ENCODE results near the gene NKAIN1. TPM values are rescaled to one million over a fixed set of nuclear protein-coding genes. Genes with fewer than 3 reads are reported as not detected.
"Not testable (repeated sequence)": the region's sequence is repeated elsewhere in the genome, so short reads cannot be mapped to it uniquely, and the experiment has no call there.

The NKAIN1 gene
- polyA plus RNA-seq, 10 donors: 1.5 to 2.7 (median 2.0) TPM

DNA sequence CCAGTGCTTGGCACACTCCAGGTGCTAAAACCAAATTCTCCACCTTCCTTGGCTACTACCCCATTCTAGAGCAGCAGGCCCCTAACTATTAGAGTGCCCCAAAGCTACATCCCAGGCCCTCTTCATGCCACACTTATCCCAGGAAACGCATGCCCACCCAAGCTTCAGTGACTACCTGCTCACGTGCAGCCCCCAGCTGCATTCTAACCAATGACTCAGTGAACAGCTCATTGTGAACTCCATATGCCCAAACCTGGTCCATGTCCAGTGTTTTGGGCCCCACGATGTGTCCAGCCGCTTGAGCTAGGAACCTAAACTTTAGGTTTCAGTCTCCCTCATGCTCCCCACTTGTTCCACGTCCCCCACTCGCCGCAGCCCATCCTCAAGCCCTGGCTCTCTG is 41.5 kb downstream of the NKAIN1 start:
- no peak for DNase-seq

DNA sequence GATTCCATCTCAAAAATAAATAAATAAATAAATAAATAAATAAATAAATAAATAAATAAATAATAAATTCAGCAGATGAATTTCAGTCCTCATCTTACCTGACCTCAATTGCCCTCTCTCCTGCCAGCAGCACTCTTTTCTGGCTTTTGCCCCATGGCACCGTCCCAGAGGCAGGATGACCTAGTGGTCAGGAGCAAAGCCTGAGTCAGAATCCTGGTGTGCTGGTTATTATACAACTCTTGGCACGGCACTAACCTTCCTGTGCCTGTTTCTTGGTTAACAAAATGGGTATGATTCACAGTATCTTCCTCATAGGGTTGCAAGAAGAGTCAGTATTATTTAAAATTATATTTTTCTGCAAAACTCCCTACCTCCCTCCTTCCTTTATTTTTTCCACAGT is 43.0 kb downstream of the NKAIN1 start:
- DNase-seq: no peak

GRCh38 chr1:31195267-31195666 is 44.4 kb downstream of the NKAIN1 start:
- DNase-seq: not testable (repeated sequence)

DNA sequence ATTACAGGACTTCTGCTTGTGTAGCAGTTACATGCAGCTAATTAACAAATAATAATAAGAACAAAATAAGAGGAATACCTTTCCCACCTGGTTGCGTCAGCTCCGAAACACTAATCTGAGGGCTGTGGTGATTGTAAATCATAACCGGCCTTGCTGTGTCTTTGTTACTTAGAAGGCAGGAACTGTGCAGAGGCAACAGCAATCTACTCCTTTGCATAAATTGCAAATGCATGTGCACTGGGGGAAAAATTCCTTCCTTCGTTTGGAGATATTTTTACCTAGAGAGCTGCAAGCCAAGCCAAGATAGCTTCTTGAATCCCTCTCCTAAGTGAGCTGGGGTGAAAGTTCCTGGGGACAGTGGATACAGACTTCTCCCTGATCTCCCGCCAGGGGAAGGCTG is 46.0 kb downstream of the NKAIN1 start:
- no peak for DNase-seq

DNA sequence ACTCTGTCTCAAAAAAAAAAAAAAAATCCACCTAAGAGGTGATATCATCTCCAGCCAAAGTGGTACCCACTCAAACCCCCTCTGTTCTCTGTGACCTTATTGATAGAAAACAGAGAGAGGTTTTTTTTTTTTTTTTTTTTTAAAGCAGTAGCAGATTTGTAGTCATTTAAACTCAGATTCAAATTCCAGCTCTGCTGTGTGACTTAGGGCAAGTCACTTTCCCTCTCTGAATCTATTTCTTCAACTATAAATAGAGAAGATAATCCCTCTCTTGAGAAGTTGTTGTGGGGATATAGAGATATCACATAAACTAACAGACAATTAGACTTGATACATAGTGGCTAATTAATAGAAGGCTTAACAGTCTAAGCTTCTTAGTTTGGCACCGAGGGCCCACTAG is 48.4 kb downstream of the NKAIN1 start:
- no peak for DNase-seq

DNA sequence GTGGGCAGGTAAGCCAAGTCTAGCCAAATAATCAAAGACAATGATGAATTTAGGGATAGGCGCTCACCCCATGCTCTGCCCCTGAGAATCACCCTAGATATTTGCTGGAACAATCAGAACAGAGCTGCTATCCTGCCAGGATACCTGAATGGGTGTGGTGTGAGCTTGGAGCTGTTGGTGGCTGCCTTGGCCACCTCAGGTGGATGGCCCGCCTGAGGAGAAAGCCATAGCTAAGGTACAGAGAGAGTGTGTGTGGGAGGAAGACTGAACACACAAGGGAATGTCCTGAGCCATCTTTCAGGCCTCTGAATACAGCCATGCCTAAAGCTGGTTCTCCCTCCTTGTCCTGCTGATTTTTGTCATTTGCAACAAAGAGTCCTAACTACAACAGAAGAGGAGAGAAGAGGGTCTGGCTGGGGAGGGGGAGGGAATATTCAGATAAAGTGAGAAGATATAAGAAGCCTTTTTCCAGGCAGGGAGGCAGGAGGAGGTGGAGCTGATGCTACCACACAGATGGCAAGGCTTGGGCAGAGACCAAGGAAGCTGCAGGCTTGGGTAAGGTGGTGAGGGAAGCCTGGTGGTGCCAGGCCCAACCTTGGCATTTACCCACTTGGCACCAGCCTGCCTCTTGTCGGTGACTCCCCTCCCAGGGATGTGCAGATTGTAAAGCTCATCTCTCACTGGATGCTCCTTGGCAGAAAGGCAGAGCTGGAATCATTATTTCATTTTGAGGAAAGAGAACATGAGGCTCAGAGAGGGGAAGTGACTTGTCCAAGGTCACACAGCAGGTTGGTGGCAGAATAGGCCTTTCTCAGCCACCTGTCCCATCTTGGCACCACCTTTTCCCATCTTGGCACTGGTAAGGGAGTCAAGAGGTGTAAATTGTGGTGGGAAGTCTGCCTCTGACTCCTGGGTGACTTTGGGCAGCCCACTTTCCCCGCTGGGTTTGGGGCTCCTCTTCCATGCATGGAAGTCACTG is 49.7 kb downstream of the NKAIN1 start:
- no peak for DNase-seq

- DNase-seq: peak; percentile 18 to 64 (median 37)
Measured at GRCh38 chr1:31183927-31184554, 55.6 kb downstream of the NKAIN1 start.

DNA sequence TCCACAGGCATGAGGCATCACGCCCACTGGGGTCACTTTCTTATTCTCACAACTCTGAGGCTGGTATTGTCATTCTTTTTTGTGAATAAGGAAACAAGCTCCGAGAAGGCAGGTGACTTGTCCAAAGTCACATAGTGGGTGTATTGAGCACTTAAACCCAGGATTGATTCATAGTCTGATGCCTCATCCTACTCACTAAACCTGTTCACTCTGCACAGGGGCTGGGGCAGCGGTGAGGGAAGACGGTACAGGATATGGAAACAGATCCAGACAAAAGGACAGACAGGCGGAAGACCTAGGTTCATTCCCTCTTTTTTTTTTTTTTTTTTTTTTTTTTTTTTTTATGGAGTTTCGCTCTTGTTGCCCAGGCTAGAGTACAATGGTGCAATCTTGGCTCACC is 56.6 kb downstream of the NKAIN1 start:
- no peak for DNase-seq

GRCh38 chr1:31182352-31182751 is 57.3 kb downstream of the NKAIN1 start:
- peak; percentile 91 to 96 (median 93) for DNase-seq

GRCh38 chr1:31181515-31182343 is 58.0 kb downstream of the NKAIN1 start:
- peak; percentile 34 to 94 (median 75) for DNase-seq

DNA sequence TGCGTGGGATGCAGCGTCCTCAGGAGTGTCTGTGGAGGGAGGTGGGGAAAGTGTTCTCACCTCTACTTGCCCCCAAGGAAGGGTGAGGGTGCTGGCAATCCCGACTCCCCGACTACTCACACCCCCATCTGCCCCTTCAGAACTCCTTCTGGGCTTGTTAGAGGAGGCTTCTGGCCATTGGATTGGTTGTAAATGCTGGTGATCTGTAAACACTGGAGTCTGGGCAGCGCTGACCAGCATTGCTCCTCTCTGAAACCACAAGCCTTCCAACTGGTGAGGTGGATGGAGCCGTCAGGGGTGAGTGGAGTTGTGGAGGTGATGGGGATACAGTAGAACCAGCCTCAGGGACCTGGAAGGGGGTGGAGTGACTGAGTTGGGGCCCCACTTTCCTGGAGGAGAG is 59.3 kb downstream of the NKAIN1 start:
- DNase-seq: no peak

DNA sequence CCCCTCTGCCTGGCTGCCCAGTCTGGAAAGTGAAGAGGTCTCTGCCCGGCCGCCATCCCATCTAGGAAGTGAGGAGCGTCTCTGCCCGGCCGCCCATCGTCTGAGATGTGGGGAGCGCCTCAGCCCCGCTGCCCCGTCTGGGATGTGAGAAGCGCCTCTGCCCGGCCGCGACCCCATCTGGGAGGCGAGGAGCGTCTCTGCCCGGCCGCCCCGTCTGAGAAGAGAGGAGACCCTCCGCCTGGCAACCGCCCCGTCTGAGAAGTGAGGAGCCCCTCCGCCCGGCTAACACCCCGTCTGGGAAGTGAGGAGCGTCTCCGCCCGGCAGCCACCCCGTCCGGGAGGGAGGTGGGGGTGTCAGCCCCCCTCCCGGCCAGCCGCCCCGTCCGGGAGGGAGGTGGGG is 63.4 kb downstream of the NKAIN1 start:
- not testable (repeated sequence) for DNase-seq

- no peak for DNase-seq
Measured at GRCh38 chr1:31170486-31170735, 69.3 kb downstream of the NKAIN1 start.

DNA sequence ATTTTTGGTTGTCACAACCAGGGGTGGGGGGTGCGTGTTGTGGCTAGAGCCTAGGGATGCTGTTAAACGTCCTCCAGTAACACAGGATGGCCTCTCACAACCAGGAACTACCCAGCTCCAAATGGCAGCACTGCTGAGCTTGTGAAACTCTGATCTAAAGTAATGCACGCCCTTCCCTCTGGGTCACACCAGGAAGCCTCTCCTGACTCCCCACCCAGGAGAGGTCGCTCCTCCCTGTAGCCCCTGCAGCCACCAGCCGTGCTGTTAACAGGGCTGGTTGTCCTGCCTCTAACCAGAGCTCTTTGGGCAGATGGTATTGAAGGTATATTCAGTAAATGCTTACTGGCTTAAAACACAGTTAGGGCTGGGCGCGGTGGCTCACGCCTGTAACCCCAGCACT is 73.2 kb downstream of the NKAIN1 start:
- no peak for DNase-seq

GRCh38 chr1:31164291-31164690 is 75.4 kb downstream of the NKAIN1 start:
- no peak for DNase-seq

DNA sequence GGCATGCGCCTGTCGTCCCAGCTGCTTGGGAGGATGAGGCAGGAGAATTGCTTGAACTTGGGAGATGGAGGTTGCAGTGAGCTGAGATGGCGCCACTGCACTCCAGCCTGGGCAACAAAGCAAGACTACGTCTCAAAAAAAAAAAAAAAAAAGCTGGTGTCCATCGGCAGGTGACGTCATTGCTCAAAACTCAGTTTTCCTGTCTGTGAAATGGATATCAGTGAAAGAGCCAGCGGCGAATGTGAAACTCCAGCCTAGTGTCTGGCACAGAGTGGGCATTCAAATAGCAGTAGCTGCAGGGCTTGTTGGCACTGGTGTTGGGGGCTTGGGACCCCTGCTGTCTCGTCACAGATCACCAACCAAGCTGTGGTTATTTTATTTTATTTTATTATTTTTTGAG is 75.8 kb downstream of the NKAIN1 start:
- no peak for DNase-seq

- no peak for DNase-seq
Measured at GRCh38 chr1:31161571-31161970, 78.1 kb downstream of the NKAIN1 start.

DNA sequence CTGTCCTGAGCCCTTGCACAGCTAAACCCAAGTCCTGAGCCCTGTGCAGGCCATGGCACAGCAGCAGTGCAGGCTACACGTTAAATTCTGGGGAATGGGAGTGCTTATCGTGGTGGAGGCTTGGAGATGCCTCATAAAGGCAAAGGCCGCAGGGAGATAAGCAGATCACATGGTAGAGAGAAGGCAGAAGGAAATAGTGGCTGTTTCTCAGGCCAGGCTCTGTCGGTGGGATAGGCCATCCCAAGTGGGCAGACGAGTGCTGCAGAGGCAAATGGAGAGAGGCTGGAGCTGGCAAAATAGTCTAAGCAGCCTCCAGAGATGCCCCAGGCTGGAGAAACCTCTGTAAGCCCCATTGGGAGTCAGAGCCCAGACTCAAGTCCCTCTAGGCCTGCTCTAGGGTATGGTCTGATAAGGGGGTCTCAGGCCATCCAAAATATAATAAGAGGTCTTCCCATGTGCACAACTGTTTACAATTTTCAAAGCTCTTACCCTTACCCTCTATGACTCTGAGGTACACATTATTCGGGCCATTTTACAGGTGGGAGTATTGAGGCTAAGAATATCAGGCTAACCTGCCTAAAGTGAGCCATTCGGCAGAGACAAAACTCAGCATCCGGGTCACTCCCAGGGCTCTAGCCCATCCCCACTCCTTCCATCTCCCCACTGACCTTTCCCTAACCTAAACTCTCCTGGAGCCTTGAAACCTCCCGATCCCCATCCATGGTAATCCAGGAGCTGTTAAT is 79.6 kb downstream of the NKAIN1 start:
- DNase-seq: no peak

DNA sequence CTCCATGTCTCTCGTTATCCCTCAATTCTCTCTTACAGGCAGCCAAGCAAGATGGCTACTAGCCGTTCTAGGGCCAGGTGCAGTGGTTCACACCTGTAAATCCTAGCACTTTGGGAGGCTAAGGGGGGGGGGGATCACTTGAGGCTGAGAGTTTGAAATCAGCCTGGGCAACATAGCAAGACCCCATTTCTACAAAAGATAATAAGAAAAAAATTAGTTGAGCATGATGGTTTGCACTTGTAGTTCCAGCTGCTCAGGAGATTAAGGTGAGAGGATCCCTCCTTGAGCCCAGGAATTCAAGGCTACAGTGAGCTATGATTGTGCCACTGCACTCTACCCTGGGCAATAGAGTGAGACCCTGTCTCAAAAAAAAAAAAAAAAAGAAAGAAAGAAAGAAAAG is 80.4 kb downstream of the NKAIN1 start:
- DNase-seq: no peak

- peak; percentile 33 to 79 (median 45) for DNase-seq
Measured at GRCh38 chr1:31155216-31155806, 84.4 kb downstream of the NKAIN1 start.

GRCh38 chr1:31154632-31155215 is 85.0 kb downstream of the NKAIN1 start:
- DNase-seq: peak; percentile 60 to 80 (median 64)

Measured in muscle of back (tissue), 11 donors.